Fibroblast of skin of right quadriceps (primary cell): Measurements from ENCODE around the gene SLC1A2.

Experiments
- DNase-seq: peaks from one replicate; pipeline ENCODE4 v3.0.0-alpha.2; 2013

SLC1A2 gene

GRCh38 chr11:35419184-35419829 lies at the start of gene SLC1A2:
Gene SLC1A2, minus strand, starts transcription at chr11:35419558. Its CDS starts 592 bp downstream, at chr11:35418966.
- peak; percentile 35 for DNase-seq

DNA sequence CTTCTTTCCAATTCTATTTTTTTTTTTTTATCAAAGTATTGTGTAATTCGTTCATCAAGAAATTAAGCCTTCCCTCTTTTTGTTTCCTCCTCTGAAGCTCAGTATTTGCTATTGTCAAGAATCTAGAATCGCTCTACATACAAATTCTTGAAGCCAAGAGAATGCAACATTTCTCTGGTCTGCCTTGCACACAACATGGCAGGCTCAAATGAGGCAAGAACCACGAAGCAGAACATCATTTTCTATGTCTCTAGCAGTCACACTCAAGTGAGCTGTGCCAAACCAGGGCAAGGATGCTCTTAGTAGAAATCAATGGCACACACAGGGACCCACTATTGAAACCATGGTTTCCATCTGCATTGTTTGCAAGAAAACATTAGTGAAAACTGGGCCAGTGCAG lies 46.7 kb upstream of the SLC1A2 start:
- DNase-seq: no peak

DNA sequence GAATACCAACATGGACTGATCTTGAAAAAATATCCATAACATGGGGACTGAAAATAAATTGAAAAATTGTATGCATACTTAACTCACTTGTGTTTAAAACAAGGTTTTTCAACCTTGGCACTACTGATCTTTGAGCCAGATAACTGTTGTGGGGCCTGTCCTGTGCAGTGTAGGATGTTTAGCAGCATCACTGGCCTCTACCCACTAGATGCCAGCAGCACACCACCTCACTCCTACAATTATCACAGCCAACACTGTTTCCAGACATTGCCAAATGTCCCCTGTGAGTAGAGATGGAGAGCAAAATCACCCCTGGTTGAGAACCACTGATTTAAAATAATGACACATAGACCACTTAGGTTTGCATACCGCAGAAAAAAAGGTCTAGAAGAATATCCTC lies 45.0 kb upstream of the SLC1A2 start:
- DNase-seq: peak; percentile 31

- DNase-seq: no peak
These were observed 44.0 kb upstream of the SLC1A2 start for GRCh38 chr11:35463331-35463751.

- DNase-seq: no peak
These were observed 42.7 kb upstream of the SLC1A2 start for GRCh38 chr11:35461917-35462538.

GRCh38 chr11:35459489-35459888 lies 40.1 kb upstream of the SLC1A2 start:
- DNase-seq: no peak

DNA sequence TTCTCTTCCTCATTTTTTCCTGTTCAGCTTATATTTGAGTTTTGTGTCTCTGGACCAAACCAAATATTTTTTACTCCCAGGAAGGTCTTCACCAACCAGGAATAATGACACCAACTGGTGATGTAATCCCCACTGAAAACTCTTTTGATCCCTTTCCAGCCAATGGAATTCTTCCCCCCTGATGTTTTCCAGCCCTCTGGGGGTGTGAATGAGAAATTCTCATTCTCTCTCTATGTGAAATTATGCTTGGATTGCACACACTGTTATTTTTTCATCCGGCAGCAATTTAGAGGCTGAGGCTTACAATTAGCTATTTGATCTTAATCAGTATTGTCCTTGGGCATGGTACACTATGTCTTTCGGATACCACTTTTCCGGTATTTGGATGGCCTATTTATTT lies 39.5 kb upstream of the SLC1A2 start:
- DNase-seq: peak; percentile 40

- no peak for DNase-seq
These were observed 35.0 kb upstream of the SLC1A2 start for GRCh38 chr11:35454362-35454761.

DNA sequence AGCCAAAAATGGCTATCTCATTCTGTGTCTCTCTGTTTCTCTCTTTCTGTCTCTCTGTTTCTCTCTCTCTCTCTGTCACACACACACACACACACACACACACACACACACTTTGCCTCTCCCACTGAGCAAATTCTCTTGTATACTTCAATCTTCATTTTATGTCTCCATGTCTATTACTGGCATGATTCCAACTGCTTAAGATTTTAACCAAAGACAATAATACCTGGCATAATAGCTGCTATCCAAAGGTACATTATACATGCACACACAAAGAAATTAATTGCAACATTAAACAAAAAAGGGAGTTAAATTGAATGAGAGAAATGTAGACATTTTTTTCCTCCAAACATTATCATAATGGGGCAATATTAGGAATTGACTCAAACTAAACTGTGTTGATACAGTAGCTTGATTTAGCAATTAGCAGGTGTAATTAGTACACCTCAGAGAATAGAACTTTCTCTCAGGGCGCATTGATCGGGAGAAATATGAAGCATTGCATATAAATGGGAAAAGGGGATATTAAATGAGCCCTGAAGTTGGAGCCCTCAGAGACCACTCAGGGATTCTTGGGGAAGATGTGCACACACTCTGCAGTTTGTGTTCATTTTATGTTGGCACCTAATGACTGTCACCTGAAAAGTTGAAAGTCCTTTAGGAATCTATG lies 17.4 kb upstream of the SLC1A2 start:
- no peak for DNase-seq

- DNase-seq: no peak
These were observed 14.2 kb upstream of the SLC1A2 start for GRCh38 chr11:35433588-35433987.

DNA sequence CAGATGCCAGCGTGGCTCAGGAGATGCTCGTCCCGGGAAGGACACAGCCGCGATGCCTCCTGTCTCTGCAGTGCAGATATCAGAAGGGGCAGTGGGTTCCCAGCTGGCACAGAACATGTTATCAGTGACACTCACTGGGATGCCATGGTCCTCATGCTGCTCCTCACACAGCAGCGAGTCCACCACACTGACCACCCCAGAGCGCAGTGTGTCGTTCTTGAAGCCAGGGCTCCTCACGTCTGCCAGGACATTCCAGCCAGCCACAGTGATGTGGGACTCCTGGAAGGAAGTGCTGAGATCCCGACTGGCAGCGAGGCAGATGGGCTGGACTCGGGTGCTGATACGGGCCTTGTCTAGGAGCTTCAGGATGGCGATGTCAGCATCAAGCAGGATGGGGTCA lies 13.1 kb upstream of the SLC1A2 start:
- no peak for DNase-seq

GRCh38 chr11:35427071-35427470 lies 7.7 kb upstream of the SLC1A2 start:
- DNase-seq: peak; percentile 67

DNA sequence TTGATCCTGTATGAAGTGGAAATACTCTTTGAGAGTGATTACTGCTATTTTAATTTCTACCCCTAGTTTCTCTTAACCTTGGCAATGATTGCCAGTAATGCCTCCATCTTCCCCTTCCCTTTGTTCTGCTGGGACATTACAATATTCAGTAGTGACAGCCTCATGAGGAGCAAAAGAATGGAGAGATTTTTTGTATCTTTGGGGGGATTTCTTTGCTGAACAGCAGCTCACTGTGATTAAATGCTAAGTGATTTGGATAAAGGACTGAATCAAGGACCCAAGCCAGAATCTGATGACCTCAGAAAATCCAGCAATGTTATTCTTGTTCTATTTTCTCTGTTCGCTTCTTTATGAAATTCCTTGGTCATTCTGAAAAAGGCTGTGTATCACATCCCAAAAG lies 7.0 kb upstream of the SLC1A2 start:
- no peak for DNase-seq

DNA sequence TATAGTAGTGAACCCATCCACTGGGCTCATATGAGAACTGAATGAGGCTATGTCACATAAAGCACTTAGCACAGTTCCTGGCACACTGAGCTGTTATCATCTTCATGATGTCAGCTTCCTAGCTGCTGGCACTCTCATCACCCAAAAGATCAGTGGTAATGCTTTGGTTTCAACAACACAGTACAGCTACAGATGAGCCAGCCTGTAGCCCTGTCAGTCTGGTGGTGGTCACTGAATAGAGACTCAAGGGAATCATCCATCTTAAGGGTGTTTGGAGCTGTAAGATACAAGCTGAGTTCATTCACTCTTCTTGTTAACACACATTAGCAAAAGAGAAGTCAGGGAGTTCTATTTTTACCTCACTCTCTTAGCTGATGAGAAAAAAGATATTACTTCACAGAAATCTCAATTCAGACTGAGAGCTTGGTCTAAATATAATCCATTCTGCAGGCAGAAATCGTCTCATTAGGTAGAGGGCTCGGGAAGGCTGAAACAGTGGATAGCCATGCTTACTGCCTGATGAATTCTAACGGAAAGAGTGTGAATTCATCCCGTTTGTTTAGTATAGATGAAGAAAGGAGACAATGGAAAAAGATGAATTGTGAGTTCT lies 6.3 kb upstream of the SLC1A2 start:
- DNase-seq: no peak

- peak; percentile 67 for DNase-seq
These were observed 5.0 kb upstream of the SLC1A2 start for GRCh38 chr11:35424157-35424940.

DNA sequence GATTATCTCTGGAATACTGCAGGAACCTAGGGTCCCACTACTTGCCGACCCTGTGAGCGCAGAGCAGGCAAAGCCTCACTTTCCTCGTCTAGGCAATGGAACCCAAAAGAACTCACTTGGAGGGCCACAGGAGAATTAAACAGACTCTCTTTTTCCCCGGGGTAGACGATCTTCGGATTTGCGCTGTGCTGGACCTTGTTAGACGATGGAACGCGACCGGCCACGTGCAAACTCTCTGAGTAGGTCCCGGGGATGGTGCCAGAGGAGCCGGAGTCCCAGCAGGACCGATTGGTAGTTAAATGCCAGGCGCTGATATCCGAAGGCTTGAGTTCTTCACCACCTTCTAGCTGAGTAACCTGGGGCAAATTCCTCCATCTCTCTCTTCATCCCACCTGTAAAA lies 1.0 kb upstream of the SLC1A2 start:
- no peak for DNase-seq

GRCh38 chr11:35419830-35420333 lies 524 bp upstream of the SLC1A2 start:
- no peak for DNase-seq

DNA sequence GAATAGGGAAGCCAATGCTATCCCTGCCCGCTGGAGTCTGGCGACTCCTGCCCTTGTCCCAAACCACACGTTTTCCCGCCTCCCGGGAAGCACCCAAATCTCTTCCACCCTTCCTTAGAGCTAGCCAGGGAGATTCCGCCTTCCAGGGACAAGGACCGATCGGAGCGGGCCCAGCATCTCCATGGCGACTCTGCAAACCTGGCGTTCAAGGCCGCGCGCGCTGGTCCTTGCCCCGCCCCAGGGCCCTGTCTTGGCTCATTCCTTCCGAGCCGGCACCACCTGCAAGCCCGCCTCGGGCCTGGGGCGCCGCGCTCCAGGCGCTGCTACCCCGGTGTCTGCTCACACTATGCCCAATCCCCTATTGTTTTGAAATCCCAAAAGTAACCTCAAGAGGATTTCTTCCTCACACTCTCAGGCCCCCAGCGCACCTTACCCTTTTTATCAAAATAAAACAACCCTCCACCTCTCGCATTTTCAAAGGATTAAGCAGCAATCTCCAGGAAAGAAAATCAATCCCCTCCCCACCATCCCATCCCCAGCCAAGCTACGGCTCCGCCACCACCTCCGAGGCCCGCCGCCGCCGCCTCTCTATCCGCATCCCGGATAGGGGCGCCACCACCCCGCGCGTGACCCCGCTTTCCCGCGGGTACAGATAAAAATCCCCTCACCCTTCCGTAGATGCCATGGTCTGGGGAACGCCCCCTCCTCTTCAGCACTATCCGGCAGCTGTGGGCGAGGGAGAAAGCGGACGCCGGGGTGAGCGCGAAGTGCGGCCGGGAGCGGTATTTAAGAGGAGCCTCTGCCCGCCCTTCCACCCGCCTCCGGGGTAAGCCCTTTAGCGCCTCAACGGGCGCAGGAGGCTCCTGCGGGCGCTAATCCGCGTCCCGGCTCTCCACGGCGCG lies 825 bp downstream of the SLC1A2 start:
- DNase-seq: no peak

DNA sequence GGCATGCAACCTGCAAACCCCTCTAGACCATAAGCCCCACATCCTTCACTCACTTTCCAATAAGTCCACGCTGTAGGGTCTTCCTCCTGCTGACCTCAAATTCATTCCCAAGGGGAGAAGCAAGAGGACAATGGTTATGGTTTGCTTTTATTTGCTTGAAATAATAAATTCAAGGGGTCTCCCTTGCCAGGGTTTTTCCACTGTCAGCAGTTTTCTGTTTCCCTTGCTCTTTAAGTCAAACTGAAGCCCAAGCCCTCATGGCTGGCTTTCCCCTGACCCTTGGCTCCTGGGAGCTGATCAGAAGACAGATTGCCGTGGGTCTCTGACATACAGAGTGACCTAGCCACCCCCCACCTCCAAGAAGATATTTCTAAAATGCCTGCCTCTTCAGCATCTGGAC lies 3.9 kb downstream of the SLC1A2 start:
- DNase-seq: no peak

DNA sequence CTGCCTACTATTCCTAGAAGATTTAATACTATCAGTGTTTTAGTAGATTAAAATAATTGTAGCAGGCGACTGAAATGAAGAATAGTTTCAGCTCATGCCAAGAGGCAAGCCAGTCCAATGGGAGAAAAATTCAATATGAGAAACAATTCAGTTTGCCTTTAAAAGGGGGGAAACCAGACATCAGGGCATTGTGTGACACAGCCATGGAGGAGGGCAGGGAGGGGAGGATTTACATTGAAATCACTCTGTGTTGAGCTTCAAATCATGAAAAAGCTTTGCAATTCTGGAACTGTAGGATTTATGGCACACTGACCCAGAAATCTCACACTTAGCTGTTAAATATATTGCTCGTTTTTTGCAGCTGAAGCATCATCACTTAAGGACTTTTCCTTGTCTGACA lies 4.6 kb downstream of the SLC1A2 start:
- no peak for DNase-seq

DNA sequence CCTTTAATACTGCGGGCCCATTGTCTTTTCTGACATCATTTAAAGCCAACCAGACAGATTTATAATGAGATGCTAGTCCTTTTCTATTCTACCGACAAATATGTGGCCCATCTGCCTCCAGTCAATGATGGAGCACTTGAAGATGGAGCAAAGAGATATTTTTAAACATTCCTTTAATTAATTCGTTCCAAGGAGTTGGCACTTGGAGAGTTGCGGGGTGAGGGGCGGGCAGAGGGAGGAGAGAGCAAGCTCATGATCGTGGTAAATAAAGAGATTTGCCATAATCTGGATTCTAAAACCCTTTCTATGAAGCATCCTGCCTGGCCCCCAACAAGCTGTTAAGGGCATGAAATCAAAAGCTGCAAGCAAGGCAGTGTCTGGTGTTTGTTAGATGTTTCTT lies 5.0 kb downstream of the SLC1A2 start:
- no peak for DNase-seq

- DNase-seq: no peak
These were observed 5.8 kb downstream of the SLC1A2 start for GRCh38 chr11:35413598-35413997.
